22Rv1 (cell line): ENCODE results near the gene ABCB6.

Source experiments
- H3K27ac ChIP-seq: fragments of 450-650 bp; 2 replicates; pipeline ENCODE4 v1.5.1; 2017
- CTCF ChIP-seq: fragments of 450-650 bp; IDR thresholded peaks from 2 replicates; pipeline ENCODE4 v1.5.1; 2017; ENCODE audit warnings: mild to moderate bottlenecking
- ZFX ChIP-seq: fragments of 450-650 bp; IDR thresholded peaks from 2 replicates; pipeline ENCODE4 v1.6.1; 2017; ENCODE audit warnings: antibody characterized with exemption, borderline replicate concordance

Gene ABCB6

GRCh38 chr2:219209236-219210195, 9.2 kb downstream of the ABCB6 start:
- peak overlapping the region; percentile 92 for H3K27ac ChIP-seq
- no peak for TF ChIP-seq CTCF
- no peak for TF ChIP-seq ZFX

- H3K27ac ChIP-seq, result peak overlapping the region; percentile 92
- TF ChIP-seq CTCF (no peak), ZFX (no peak)
These were observed 10.6 kb downstream of the ABCB6 start for GRCh38 chr2:219207884-219208740.

GRCh38 chr2:219207134-219207883, 11.4 kb downstream of the ABCB6 start:
- TF ChIP-seq CTCF (no peak), ZFX (no peak)
- H3K27ac ChIP-seq, result peak overlapping the region; percentile 92

- peak within 1 kb of the TSS; percentile 92 for H3K27ac ChIP-seq
- TF ChIP-seq ZFX (no peak), CTCF (no peak)
These were observed 12.2 kb downstream of the ABCB6 start, which contains the start of gene ZFAND2B for GRCh38 chr2:219206328-219207133. Gene ZFAND2B, plus strand, starts transcription at chr2:219206782. Its CDS starts 206 bp downstream, at chr2:219206988.

GRCh38 chr2:219205981-219206327, 12.8 kb downstream of the ABCB6 start:
- TF ChIP-seq ZFX (no peak), CTCF (no peak)
- H3K27ac ChIP-seq, result peak overlapping the region; percentile 92

- peak overlapping the region; percentile 92; the same call in 1 of the 2 replicates for H3K27ac ChIP-seq
- TF ChIP-seq ZFX, result no peak
- TF ChIP-seq CTCF, result no peak
These were observed 13.6 kb downstream of the ABCB6 start for GRCh38 chr2:219205165-219205538.
